Measurements from ENCODE around the gene LRRC27. TPM values are rescaled to one million over a fixed set of nuclear protein-coding genes. Genes with fewer than 3 reads are reported as not detected.

Gene LRRC27
- total and polyA plus RNA-seq, 2 of the 4 experiments (the other 2 are of a cell fraction): 3.8 to 5.3 TPM

DNA sequence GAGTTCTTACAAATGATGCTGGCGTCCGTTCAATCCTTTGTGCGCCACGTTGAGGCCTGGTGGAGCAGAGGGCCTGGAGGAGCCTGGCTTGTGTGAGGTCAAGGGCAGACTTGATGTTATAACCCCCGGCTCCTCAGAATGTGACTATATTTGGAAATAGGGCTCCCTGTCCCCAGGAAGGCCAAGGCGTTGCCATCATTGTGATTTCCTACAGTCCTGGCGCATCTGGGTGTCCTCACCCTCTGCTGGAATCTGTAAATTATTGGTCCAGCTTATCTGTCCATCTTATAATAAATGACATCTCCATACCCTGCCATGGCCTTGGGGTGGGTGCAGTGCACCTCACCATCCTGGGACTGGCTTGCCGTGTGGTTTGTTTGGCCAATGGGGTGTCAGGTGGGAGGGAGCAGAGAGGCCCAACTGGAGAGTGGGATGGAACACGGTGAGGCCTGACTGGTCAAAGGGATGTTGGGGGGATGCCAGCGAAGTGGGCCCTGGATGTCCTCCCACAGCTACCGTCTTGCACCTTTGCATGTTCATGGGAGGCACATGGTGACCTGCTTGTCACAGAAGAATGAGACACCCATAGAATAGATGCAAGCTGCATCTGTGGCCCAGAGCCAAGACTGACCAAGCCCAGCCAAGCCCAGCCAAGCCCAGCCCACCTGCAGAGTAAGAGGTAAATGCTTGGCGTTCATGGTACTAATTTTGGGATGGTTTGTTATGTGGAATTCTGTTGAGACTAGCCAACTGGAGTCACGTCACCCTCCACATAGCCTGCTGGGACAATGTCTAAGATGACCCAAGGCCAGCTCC is 11.1 kb upstream of the LRRC27 start (continued):
- TF ChIP-seq, protein P1, sequence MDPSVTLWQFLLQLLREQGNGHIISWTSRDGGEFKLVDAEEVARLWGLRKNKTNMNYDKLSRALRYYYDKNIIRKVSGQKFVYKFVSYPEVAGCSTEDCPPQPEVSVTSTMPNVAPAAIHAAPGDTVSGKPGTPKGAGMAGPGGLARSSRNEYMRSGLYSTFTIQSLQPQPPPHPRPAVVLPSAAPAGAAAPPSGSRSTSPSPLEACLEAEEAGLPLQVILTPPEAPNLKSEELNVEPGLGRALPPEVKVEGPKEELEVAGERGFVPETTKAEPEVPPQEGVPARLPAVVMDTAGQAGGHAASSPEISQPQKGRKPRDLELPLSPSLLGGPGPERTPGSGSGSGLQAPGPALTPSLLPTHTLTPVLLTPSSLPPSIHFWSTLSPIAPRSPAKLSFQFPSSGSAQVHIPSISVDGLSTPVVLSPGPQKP (IDR thresholded peaks at IDR 0.05; ENCODE audit: borderline replicate concordance, low read depth, low read length): no peak
- TF ChIP-seq NFE2L2 (IDR thresholded peaks at IDR 0.05; ENCODE audit: low read depth, low read length) (no peak), RFX5 (IDR thresholded peaks at IDR 0.05; ENCODE audit: low read depth, low read length) (no peak), MAFK (IDR thresholded peaks at IDR 0.05; ENCODE audit: low read depth, low read length) (no peak), POLR2A (IDR thresholded peaks at IDR 0.05; ENCODE audit: low read depth, low read length) (no peak), MXI1 (IDR thresholded peaks at IDR 0.05; ENCODE audit: borderline replicate concordance, low read depth, low read length) (no peak)
